ENCODE data around the gene PLA2G4A.

DNA sequence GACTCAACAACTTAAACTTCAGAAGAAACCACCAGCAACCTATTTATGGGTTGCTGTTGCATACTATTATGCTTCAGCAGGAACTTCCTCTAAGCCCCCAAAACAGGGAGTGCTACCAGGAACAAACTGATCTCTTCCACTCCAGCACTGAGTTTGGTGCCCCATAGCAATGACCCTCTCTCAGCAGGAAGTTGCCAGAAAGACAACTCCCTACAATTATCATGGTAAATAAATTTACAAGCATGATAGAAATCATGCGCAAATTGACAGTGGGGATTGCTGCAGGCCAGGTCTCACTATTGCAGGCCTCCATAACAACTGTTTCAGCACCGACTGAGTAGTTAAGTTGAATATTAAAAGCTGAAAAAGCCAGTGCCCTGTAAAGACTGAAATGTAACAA is 180.6 kb downstream of the PLA2G4A start:
- TF ChIP-seq POLR2A (IDR thresholded peaks at IDR 0.05; ENCODE audit: low read length) (no peak), GATA1 (IDR thresholded peaks at IDR 0.05; ENCODE audit: low read depth, low read length) (no peak)

Data from erythroblast (primary cell).